Endothelial cell of umbilical vein (primary cell): ENCODE results near the gene SSH3. TPM values are rescaled to one million over a fixed set of nuclear protein-coding genes. Genes with fewer than 3 reads are reported as not detected.

Experiments used
- BruUV-seq: library from RNA; stranded (reverse); fragments of 400-500 nt; replicated peaks from 2 replicates; lab custom pipeline; 2021; lab: Mats Ljungman, UMichigan
- CTCF ChIA-PET: fragments of 300-600, 350-600 bp; sonication (Branson Sonifier 250); formaldehyde crosslinking; loops from one replicate; lab custom pipeline; 2021; ENCODE audit warnings: antibody characterized with exemption, inconsistent platforms; lab: Charles Lee
- POLR2A ChIA-PET: fragments of 300-600, 350-600 bp; sonication (Branson Sonifier 250); formaldehyde crosslinking; loops from one replicate; lab custom pipeline; 2021; ENCODE audit warnings: antibody characterized with exemption, inconsistent platforms; lab: Charles Lee
- DNase-seq: peaks from one replicate; pipeline ENCODE4 v3.0.0-alpha.2; 2011; ENCODE audit warnings: low read depth, low spot score
- FAIRE-seq: peaks from 2 replicates; lab custom pipeline; 2011; peaks lifted over from hg19 to GRCh38; lab: Jason Lieb, UNC
- H2AFZ ChIP-seq: 2 replicates; pipeline ENCODE4 v1.6.0; 2012; ENCODE audit warnings: low read depth, low read length, control low read depth, inconsistent platforms
- H3K27ac ChIP-seq: 2 replicates; pipeline ENCODE4 v1.5.1; 2011; ENCODE audit warnings: low read depth, mild to moderate bottlenecking, control low read depth, low read length, moderate library complexity; ENCODE audit not compliant: insufficient read depth
- H3K27me3 ChIP-seq, 2 experiments: 2 replicates each; pipeline versions ENCODE4 v1.6.0 to v1.6.1; 2011; ENCODE audit warnings: low read length in 2 of 2, mixed read lengths in 1 of 2; ENCODE audit not compliant: control insufficient read depth in 2 of 2, insufficient read depth in 2 of 2
- H3K36me3 ChIP-seq, 2 experiments: 2 replicates in 1 of 2; 3 replicates in 1 of 2; pipeline ENCODE4 v1.5.1; 2011; ENCODE audit warnings: low read length in 2 of 2, mild to moderate bottlenecking in 1 of 2, moderate library complexity in 1 of 2; ENCODE audit not compliant: control insufficient read depth in 2 of 2, insufficient read depth in 2 of 2; ENCODE audit errors: extremely low read depth in 1 of 2
- H3K4me1 ChIP-seq: 3 replicates; pipeline ENCODE4 v1.5.1; 2011; ENCODE audit warnings: mild to moderate bottlenecking, low read length; ENCODE audit not compliant: control insufficient read depth, insufficient read depth; ENCODE audit errors: extremely low read depth
- H3K4me2 ChIP-seq: 2 replicates; pipeline ENCODE4 v1.6.1; 2011; ENCODE audit warnings: low read length, control low read depth, mixed read lengths; ENCODE audit not compliant: insufficient read depth
- H3K4me3 ChIP-seq, 3 experiments: fragments of 200-600 bp in 1 of 3; sonication (generic), shearing (Covaris generic) in 1 of 3; replicated peaks in 1 of 3; 2 replicates each; pipeline ENCODE4 v1.5.1; 2011 to 2016; ENCODE audit warnings: control low read depth in 3 of 3, low read length in 3 of 3, mild to moderate bottlenecking in 2 of 3, inconsistent platforms in 1 of 3, low read depth in 1 of 3, moderate library complexity in 1 of 3; ENCODE audit not compliant: insufficient read depth in 1 of 3
- H3K79me2 ChIP-seq: 2 replicates; pipeline ENCODE4 v1.6.0; 2012; ENCODE audit warnings: low read length, inconsistent platforms; ENCODE audit not compliant: control insufficient read depth, insufficient read depth
- H3K9ac ChIP-seq: replicated peaks from 2 replicates; pipeline ENCODE3; 2011; ENCODE audit warnings: low read length, control low read depth; ENCODE audit not compliant: insufficient read depth; ENCODE audit errors: extremely low read depth
- H3K9me1 ChIP-seq: replicated peaks from 3 replicates; pipeline ENCODE4 v1.6.0; 2011; ENCODE audit warnings: mild to moderate bottlenecking, low read length; ENCODE audit not compliant: control insufficient read depth, insufficient read depth; ENCODE audit errors: extremely low read depth
- H3K9me3 ChIP-seq: replicated peaks from 2 replicates; pipeline ENCODE4 v1.5.1; 2012; ENCODE audit warnings: low read length, inconsistent platforms; ENCODE audit not compliant: control insufficient read depth, insufficient read depth
- H4K20me1 ChIP-seq: replicated peaks from 2 replicates; pipeline ENCODE3; 2011; ENCODE audit warnings: mild to moderate bottlenecking, low read length; ENCODE audit not compliant: control insufficient read depth, insufficient read depth; ENCODE audit errors: extremely low read depth
- CTCF ChIP-seq, 2 donors: IDR thresholded peaks; 1 replicate in 1 of 2; 2 replicates in 1 of 2; pipeline ENCODE4 v1.5.1; 2011; ENCODE audit warnings: low read length in 2 of 2, mild to moderate bottlenecking in 2 of 2, moderate library complexity in 2 of 2, control low read depth in 1 of 2, inconsistent platforms in 1 of 2, low read depth in 1 of 2; ENCODE audit not compliant: insufficient read depth in 1 of 2; ENCODE audit errors: extremely low read depth in 1 of 2
- FOS ChIP-seq: IDR thresholded peaks from 2 replicates; pipeline ENCODE4 v1.6.1; 2011; ENCODE audit warnings: mild to moderate bottlenecking, low read length, moderate library complexity, borderline replicate concordance; ENCODE audit not compliant: insufficient read depth
- GATA2 ChIP-seq: IDR thresholded peaks from 2 replicates; pipeline ENCODE4 v1.7.0; 2011; ENCODE audit warnings: low read depth, mild to moderate bottlenecking, moderate library complexity, mixed read lengths, low read length; ENCODE audit not compliant: insufficient read length, insufficient read depth
- MYC ChIP-seq: IDR thresholded peaks from one replicate; pipeline ENCODE4 v1.6.1; 2011; ENCODE audit warnings: mild to moderate bottlenecking, low read depth, low read length
- POLR2AphosphoS5 ChIP-seq: IDR thresholded peaks from 2 replicates; pipeline ENCODE4 v1.6.1; 2012; ENCODE audit warnings: low read depth, mild to moderate bottlenecking, control low read depth, low read length, moderate library complexity; ENCODE audit not compliant: insufficient read depth
- dilution Hi-C: fragments of 300-500 bp; cut with MboI; formaldehyde crosslinking; loops from one replicate; pipeline ENCODE4 v1.15.0; 2019; ENCODE audit warnings: low sequenced_read_pairs; ENCODE audit not compliant: extremely low pct_ligation_motif_present
- intact Hi-C: fragments of 100-400 bp; cut with micrococcal nuclease; formaldehyde crosslinking; loops from one replicate; pipeline ENCODE4 v1.10.0; 2022
- polyA plus RNA-seq, 4 experiments: library from polyadenylated mRNA; depleted of rRNA in 3 of 4; stranded (reverse) in 3 of 4; unstranded in 1 of 4; fragments of >200 nt; gene quantifications; 2 replicates each; pipeline versions ENCODE4 v1.2.1 to v1.2.3, GENCODE V29; 2011 to 2012; ENCODE audit warnings: missing spikeins in 1 of 4
- total RNA-seq: library from RNA; stranded (reverse); gene quantifications from 2 replicates; pipeline ENCODE4 v1.2.3, GENCODE V29; 2021
- TF ChIP-seq, protein P1 (sequence below): IDR thresholded peaks from 2 replicates; pipeline ENCODE4 v1.6.1; 2011; ENCODE audit not compliant: insufficient read depth, insufficient read length

Gene SSH3
- total and polyA plus RNA-seq, 2 donors (not counting 3 experiments of a cell fraction or from before 2014, with no cell fraction given) = 14.3 to 16.5 TPM

- DNase-seq = no peak
- Histone ChIP-seq H3K4me2 (no peak overlapping the region), H3K36me3 (peaks cover 0 to 2% of the 10 kb centered on the region in 2 experiments), H3K9ac (no peak overlapping the region), H3K27ac (no peak overlapping the region), H4K20me1 (no peaks in the 10 kb centered on the region), H3K9me3 (no peaks in the 10 kb centered on the region), H3K4me3 (no peak overlapping the region), H3K27me3 (no peaks in the 10 kb centered on the region), H3K79me2 (no peaks in the 10 kb centered on the region), H2AFZ (no peak overlapping the region), H3K9me1 (no peaks in the 10 kb centered on the region), H3K4me1 (peaks cover 3% of the 10 kb centered on the region)
- no TSS peak for BruUV-seq
- intact Hi-C loops = no loop called here
- TF ChIP-seq FOS (no peak), POLR2AphosphoS5 (no peak), GATA2 (no peak), CTCF (IDR thresholded peaks at IDR 0.05; ENCODE audit: extremely low read depth in 1 of 2, insufficient read depth in 1 of 2, low read depth in 1 of 2, low read length in 2 of 2) (no peak), MYC (no peak)
- TF ChIP-seq, protein P1, sequence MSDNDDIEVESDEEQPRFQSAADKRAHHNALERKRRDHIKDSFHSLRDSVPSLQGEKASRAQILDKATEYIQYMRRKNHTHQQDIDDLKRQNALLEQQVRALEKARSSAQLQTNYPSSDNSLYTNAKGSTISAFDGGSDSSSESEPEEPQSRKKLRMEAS = no peak
- FAIRE-seq = no peak
- dilution Hi-C loops = no loop called here
- ChIA-PET POLR2A (no interaction called here), CTCF (interaction anchor here (1.3 to 3.5 kb wide), 4 partner anchors 10 to 76 kb away, joined by 3 to 11 read pairs (median 4); partner anchors contain the start of gene ANKRD13D)
Observed at GRCh38 chr11:67306769-67307544, 3.6 kb downstream of the SSH3 start.
